HEK293T (cell line): ENCODE measurements around the gene ANKRD44.

Experiments
- CTCF ChIA-PET: fragments of 350-600 bp; formaldehyde crosslinking; extraction: SDS; loops from one replicate; lab custom pipeline; 2021; ENCODE audit warnings: antibody characterized with exemption, inconsistent platforms; lab: Yijun Ruan, JAX
- POLR2A ChIA-PET: fragments of 350-600 bp; formaldehyde crosslinking; extraction: SDS; loops from one replicate; lab custom pipeline; 2020; ENCODE audit warnings: antibody characterized with exemption, inconsistent platforms; lab: Yijun Ruan, JAX
- DNase-seq: peaks from one replicate; pipeline ENCODE4 v3.0.0; 2012; ENCODE audit warnings: mixed read lengths; ENCODE audit errors: extremely low spot score
- ARNT ChIP-seq: fragments of 450-650 bp; IDR thresholded peaks from 2 replicates; pipeline ENCODE4 v1.6.1; 2017; ENCODE audit warnings: mild to moderate bottlenecking
- BHLHE40 ChIP-seq: fragments of 450-650 bp; IDR thresholded peaks from 2 replicates; pipeline ENCODE4 v1.6.1; 2016; ENCODE audit warnings: mild to moderate bottlenecking, moderate library complexity, borderline replicate concordance
- CTBP1 ChIP-seq: fragments of 450-650 bp; IDR thresholded peaks from 2 replicates; pipeline ENCODE4 v1.6.1; 2016; ENCODE audit warnings: borderline replicate concordance
- ELF4 ChIP-seq: fragments of 450-650 bp; IDR thresholded peaks from 2 replicates; pipeline ENCODE4 v1.6.1; 2017; ENCODE audit warnings: antibody characterized with exemption
- FOXA1 ChIP-seq: fragments of 450-650 bp; IDR thresholded peaks from 2 replicates; pipeline ENCODE4 v1.6.1; 2016; ENCODE audit warnings: mild to moderate bottlenecking
- FOXK2 ChIP-seq: fragments of 450-650 bp; IDR thresholded peaks from 2 replicates; pipeline ENCODE4 v1.6.1; 2016; ENCODE audit warnings: mild to moderate bottlenecking
- FOXM1 ChIP-seq: fragments of 450-650 bp; IDR thresholded peaks from 2 replicates; pipeline ENCODE4 v1.6.1; 2017; ENCODE audit warnings: mild to moderate bottlenecking, borderline replicate concordance
- HDGF ChIP-seq: fragments of 450-650 bp; IDR thresholded peaks from 2 replicates; pipeline ENCODE4 v1.6.1; 2017; ENCODE audit warnings: antibody characterized with exemption, borderline replicate concordance
- L3MBTL2 ChIP-seq: fragments of 450-650 bp; conservative IDR thresholded peaks from 2 replicates; pipeline ENCODE4 v1.6.1; 2016; ENCODE audit warnings: mild to moderate bottlenecking
- LEF1 ChIP-seq: fragments of 450-650 bp; IDR thresholded peaks from 2 replicates; pipeline ENCODE4 v1.6.1; 2017; ENCODE audit warnings: mild to moderate bottlenecking, borderline replicate concordance
- NFRKB ChIP-seq: fragments of 450-650 bp; IDR thresholded peaks from 2 replicates; pipeline ENCODE4 v1.6.1; 2016; ENCODE audit warnings: mild to moderate bottlenecking, moderate library complexity
- PKNOX1 ChIP-seq: fragments of 450-650 bp; IDR thresholded peaks from 2 replicates; pipeline ENCODE4 v1.6.1; 2016
- SP1 ChIP-seq: fragments of 450-650 bp; IDR thresholded peaks from 2 replicates; pipeline ENCODE4 v1.6.1; 2017
- SUZ12 ChIP-seq: fragments of 450-650 bp; IDR thresholded peaks from 2 replicates; pipeline ENCODE4 v1.6.1; 2016; ENCODE audit warnings: mild to moderate bottlenecking
- TARDBP ChIP-seq: fragments of 450-650 bp; IDR thresholded peaks from 2 replicates; pipeline ENCODE4 v1.6.1; 2016
- ZNF384 ChIP-seq: fragments of 450-650 bp; IDR thresholded peaks from 2 replicates; pipeline ENCODE4 v1.6.1; 2016

ANKRD44 gene

DNA sequence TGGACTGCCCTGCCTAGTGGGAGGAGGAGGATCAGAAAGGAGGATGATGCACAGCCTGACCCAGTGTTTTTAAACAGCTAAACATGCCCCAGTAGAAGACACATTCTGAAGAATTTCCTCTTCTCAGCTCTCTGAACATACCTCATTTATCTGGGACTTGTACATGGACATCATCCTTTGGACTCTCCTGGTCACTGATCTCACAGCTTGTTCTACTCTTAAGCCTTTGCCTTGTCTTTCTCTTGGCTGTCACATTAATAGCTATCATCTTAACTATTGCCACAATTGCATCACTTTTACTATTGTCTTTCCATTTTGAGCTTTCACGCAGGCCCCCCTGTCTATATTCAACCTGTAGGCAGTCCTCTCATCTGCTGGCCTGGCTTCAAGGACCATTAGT, 342.1 kb downstream of the ANKRD44 start:
- no peak for TF ChIP-seq CTBP1
- no peak for TF ChIP-seq FOXM1
- TF ChIP-seq L3MBTL2: no peak
- no peak for TF ChIP-seq SP1
- TF ChIP-seq ZNF384: no peak
- TF ChIP-seq TARDBP: no peak
- no peak for TF ChIP-seq PKNOX1
- no peak for TF ChIP-seq ARNT
- ChIA-PET CTCF (no interaction called here), POLR2A (no interaction called here)
- DNase-seq: no peak

GRCh38 chr2:196967775-196968174, 342.8 kb downstream of the ANKRD44 start:
- POLR2A ChIA-PET: no interaction called here

GRCh38 chr2:196967116-196967515, 343.5 kb downstream of the ANKRD44 start:
- POLR2A ChIA-PET: no interaction called here
- CTCF ChIA-PET: no interaction called here
- DNase-seq: peak; percentile 24
- TF ChIP-seq PKNOX1 (peak; percentile 58), L3MBTL2 (no peak), ZNF384 (no peak)

More at GRCh38 chr2:196967775-196968174, 342.8 kb downstream of the ANKRD44 start:
- TF ChIP-seq NFRKB (no peak), L3MBTL2 (no peak), SP1 (no peak), CTBP1 (no peak), LEF1 (no peak), ZNF384 (no peak), FOXK2 (no peak), HDGF (no peak), TARDBP (no peak), BHLHE40 (no peak), ELF4 (no peak), SUZ12 (no peak), FOXA1 (no peak), ARNT (no peak), FOXM1 (no peak), PKNOX1 (no peak)
- CTCF ChIA-PET: no interaction called here
- DNase-seq: no peak

GRCh38 chr2:196966061-196966460, 344.5 kb downstream of the ANKRD44 start:
- ChIA-PET CTCF (no interaction called here), POLR2A (interaction anchor here (1.1 kb wide), 1 partner anchor 22 kb away, joined by 5 read pairs; no protein-coding TSS in a partner anchor)
- TF ChIP-seq SUZ12 (no peak), BHLHE40 (no peak)
- DNase-seq: no peak

GRCh38 chr2:196965651-196966050, 344.9 kb downstream of the ANKRD44 start:
- TF ChIP-seq NFRKB (no peak), FOXA1 (no peak), ZNF384 (no peak), SP1 (no peak), PKNOX1 (no peak), HDGF (no peak), FOXM1 (no peak), L3MBTL2 (no peak), ELF4 (no peak)
- DNase-seq: no peak
- ChIA-PET CTCF (no interaction called here), POLR2A (interaction anchor here (1.1 kb wide), 1 partner anchor 22 kb away, joined by 5 read pairs; no protein-coding TSS in a partner anchor)

DNA sequence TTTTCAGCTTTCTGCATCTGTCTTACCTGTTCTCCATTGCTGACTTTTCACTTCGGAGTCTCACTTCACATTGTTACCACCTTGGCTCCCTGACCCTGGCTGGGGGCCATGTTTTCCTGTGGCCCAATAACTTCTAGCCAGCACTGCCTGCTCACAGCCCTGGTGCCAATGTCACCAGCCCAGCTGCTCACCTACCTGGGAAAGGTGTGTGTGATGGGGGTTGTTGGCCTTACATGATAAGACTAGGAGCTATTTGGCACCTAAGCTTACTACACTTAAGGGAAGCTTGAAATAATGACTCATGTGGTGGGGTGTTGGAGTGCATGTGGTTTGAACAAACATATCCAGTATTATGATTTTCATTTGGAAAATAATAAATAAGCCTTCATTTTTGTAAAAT, 346.6 kb downstream of the ANKRD44 start:
- no peak for TF ChIP-seq L3MBTL2
- no peak for TF ChIP-seq BHLHE40
- no peak for TF ChIP-seq FOXK2
- no peak for TF ChIP-seq CTBP1
- no peak for TF ChIP-seq ARNT
- no peak for TF ChIP-seq ELF4
- no peak for TF ChIP-seq TARDBP
- TF ChIP-seq FOXM1: no peak
- TF ChIP-seq NFRKB: no peak
- no peak for TF ChIP-seq HDGF
- no peak for TF ChIP-seq PKNOX1
- TF ChIP-seq LEF1: no peak
- TF ChIP-seq FOXA1: no peak
- TF ChIP-seq SUZ12: no peak
- TF ChIP-seq ZNF384: no peak
- TF ChIP-seq SP1: no peak
- ChIA-PET CTCF (no interaction called here), POLR2A (no interaction called here)
- DNase-seq: no peak

DNA sequence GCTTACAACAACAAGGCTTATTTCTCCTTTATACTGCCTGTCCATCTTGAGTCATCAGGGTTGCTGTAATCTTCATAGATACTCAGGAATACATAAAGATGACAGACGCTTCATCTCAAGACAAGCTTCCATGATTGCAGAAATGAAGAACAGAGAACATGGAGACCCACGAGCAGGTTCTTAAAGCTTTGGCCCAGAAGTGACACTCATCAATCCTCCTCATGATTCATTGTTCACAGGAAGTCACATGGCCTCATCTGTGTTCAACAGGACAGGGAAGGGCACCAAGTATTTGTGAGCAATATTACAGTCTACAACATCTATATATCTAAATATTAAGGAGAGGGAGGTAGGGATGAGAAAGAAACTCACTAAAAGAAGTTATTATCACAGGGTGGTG, 347.5 kb downstream of the ANKRD44 start:
- TF ChIP-seq L3MBTL2 (no peak), SP1 (no peak), NFRKB (no peak), CTBP1 (no peak), TARDBP (no peak), PKNOX1 (no peak), ARNT (no peak), FOXA1 (no peak), ELF4 (no peak), ZNF384 (no peak), HDGF (no peak), FOXK2 (no peak)
- ChIA-PET CTCF (no interaction called here), POLR2A (no interaction called here)
- DNase-seq: no peak
